NCI-H774 (cell line): ENCODE results near the gene SZT2.

Experiments
- DNase-seq: peaks from one replicate; lab custom pipeline; 2025; lab: John Stamatoyannopoulos, UW

SZT2 gene

GRCh38 chr1:43423672-43424550 is 34.2 kb downstream of the SZT2 start:
- DNase-seq, result no peak

GRCh38 chr1:43425045-43425444 is 35.3 kb downstream of the SZT2 start:
- DNase-seq, result no peak

- no peak for DNase-seq
These were observed 36.5 kb downstream of the SZT2 start for GRCh38 chr1:43426221-43426620.

GRCh38 chr1:43427524-43427923 is 37.8 kb downstream of the SZT2 start:
- DNase-seq, result no peak

- no peak for DNase-seq
These were observed 38.2 kb downstream of the SZT2 start for GRCh38 chr1:43427941-43428340.

- no peak for DNase-seq
These were observed 41.1 kb downstream of the SZT2 start for GRCh38 chr1:43430831-43431230.

- no peak for DNase-seq
These were observed 42.0 kb downstream of the SZT2 start for GRCh38 chr1:43431676-43432075.

- no peak for DNase-seq
These were observed 42.6 kb downstream of the SZT2 start for GRCh38 chr1:43432171-43432860.

GRCh38 chr1:43432907-43433306 is 43.2 kb downstream of the SZT2 start:
- DNase-seq, result no peak

GRCh38 chr1:43434256-43434655 is 44.6 kb downstream of the SZT2 start:
- DNase-seq, result no peak

- no peak for DNase-seq
These were observed 45.7 kb downstream of the SZT2 start for GRCh38 chr1:43435146-43436145.

GRCh38 chr1:43436371-43436770 is 46.7 kb downstream of the SZT2 start:
- no peak for DNase-seq

- DNase-seq, result no peak
These were observed 47.6 kb downstream of the SZT2 start for GRCh38 chr1:43437031-43437973.

GRCh38 chr1:43438006-43438405 is 48.3 kb downstream of the SZT2 start:
- no peak for DNase-seq

GRCh38 chr1:43438576-43438952 is 48.9 kb downstream of the SZT2 start:
- no peak for DNase-seq

GRCh38 chr1:43438953-43439581 is 49.4 kb downstream of the SZT2 start:
- DNase-seq, result no peak

GRCh38 chr1:43439781-43440180 is 50.1 kb downstream of the SZT2 start:
- DNase-seq, result no peak

GRCh38 chr1:43440358-43440757 is 50.7 kb downstream of the SZT2 start:
- no peak for DNase-seq

- no peak for DNase-seq
These were observed 51.6 kb downstream of the SZT2 start for GRCh38 chr1:43441166-43441893.
